Peyer's patch (tissue), 4 donors: ENCODE data around the gene TNFAIP8. TPM values are rescaled to one million over a fixed set of nuclear protein-coding genes. Genes with fewer than 3 reads are reported as not detected.

Source experiments
- DNase-seq, 3 donors: peaks; one replicate each; pipeline ENCODE4 v3.0.0-alpha.2; 2017 to 2019
- H3K27ac ChIP-seq, 4 donors: fragments of 200-600 bp; sonication (generic); one replicate each; pipeline ENCODE4 v1.5.1; 2016 to 2019
- H3K27me3 ChIP-seq, 2 donors: fragments of 200-600 bp; sonication (generic); one replicate each; pipeline ENCODE4 v1.5.1; 2019
- H3K36me3 ChIP-seq, 3 donors: fragments of 200-600 bp; sonication (generic); one replicate each; pipeline ENCODE4 v1.5.1; 2016 to 2019
- H3K4me1 ChIP-seq, 4 donors: fragments of 200-600 bp; sonication (generic); one replicate each; pipeline ENCODE4 v1.5.1; 2016 to 2019
- H3K4me3 ChIP-seq, 4 donors: fragments of 200-600 bp; sonication (generic); 1 replicate in 3 of 4; 2 replicates in 1 of 4; pipeline ENCODE4 v1.5.1; 2016 to 2019; ENCODE audit warnings: mild to moderate bottlenecking in 1 of 4
- H3K9me3 ChIP-seq, 4 donors: fragments of 200-600 bp; sonication (generic); one replicate each; pipeline ENCODE4 v1.5.1; 2016 to 2019; ENCODE audit warnings: mild to moderate bottlenecking in 1 of 4
- POLR2A ChIP-seq, 2 donors: fragments of 450-650 bp; IDR thresholded peaks; one replicate each; pipeline ENCODE4 v1.5.1; 2017; ENCODE audit warnings: antibody characterized with exemption in 2 of 2, mild to moderate bottlenecking in 2 of 2, moderate library complexity in 2 of 2
- total RNA-seq, 4 donors: library from RNA; depleted of rRNA; stranded (reverse); fragments of >200 nt; gene quantifications; one replicate each; pipeline ENCODE4 v1.1.0, GENCODE V29; 2016
- TF ChIP-seq, protein P1 (sequence below), 6 experiments: fragments of 450-650 bp in 4 of 6; fragments of 200-600 bp in 2 of 6; sonication (generic) in 1 of 6; IDR thresholded peaks; one replicate each; pipeline ENCODE4 v1.5.1; 2017 to 2019; ENCODE audit warnings: antibody characterized with exemption in 6 of 6, mild to moderate bottlenecking in 3 of 6, moderate library complexity in 1 of 6

TNFAIP8 gene
- total RNA-seq, 4 donors from 2014 or later, result 3.0 to 47.9 (median 10.2) TPM

- Histone ChIP-seq H3K4me1 (peaks cover 0 to 17% (median 8%) of the 10 kb centered on the region in 4 donors), H3K9me3 (no peaks in the 10 kb centered on the region), H3K4me3 (no peak overlapping the region), H3K36me3 (no peaks in the 10 kb centered on the region), H3K27me3 (no peaks in the 10 kb centered on the region), H3K27ac (peak overlapping the region in 2 of 4 donors; percentile 3 to 36)
- TF ChIP-seq, protein P1, sequence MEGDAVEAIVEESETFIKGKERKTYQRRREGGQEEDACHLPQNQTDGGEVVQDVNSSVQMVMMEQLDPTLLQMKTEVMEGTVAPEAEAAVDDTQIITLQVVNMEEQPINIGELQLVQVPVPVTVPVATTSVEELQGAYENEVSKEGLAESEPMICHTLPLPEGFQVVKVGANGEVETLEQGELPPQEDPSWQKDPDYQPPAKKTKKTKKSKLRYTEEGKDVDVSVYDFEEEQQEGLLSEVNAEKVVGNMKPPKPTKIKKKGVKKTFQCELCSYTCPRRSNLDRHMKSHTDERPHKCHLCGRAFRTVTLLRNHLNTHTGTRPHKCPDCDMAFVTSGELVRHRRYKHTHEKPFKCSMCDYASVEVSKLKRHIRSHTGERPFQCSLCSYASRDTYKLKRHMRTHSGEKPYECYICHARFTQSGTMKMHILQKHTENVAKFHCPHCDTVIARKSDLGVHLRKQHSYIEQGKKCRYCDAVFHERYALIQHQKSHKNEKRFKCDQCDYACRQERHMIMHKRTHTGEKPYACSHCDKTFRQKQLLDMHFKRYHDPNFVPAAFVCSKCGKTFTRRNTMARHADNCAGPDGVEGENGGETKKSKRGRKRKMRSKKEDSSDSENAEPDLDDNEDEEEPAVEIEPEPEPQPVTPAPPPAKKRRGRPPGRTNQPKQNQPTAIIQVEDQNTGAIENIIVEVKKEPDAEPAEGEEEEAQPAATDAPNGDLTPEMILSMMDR (IDR thresholded peaks at IDR 0.05), result no peak
- no peak for TF ChIP-seq POLR2A (IDR thresholded peaks at IDR 0.05)
- no peak for DNase-seq
Observed at GRCh38 chr5:119322948-119323537, 32.8 kb upstream of the TNFAIP8 start.

DNA sequence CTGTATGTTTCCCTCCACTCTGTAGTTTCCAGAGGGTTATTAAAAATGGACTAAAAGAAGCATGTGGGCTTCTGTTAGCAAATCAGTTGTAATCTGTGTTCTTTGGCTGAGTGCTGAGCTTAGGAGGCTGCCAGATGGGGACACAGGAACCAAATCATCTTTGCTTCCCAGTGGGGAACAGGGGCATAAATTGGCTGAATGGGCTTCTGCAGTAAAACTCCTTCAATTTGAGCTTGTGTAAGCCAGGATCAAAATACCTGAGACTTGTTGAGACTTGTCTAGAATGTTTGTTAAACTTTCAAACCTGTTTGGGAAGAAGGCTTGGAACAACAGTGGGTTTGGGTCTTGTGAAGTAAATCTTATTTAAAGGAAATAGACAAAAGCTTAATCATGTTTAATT lies 32.2 kb upstream of the TNFAIP8 start:
- Histone ChIP-seq H3K27me3 (no peaks in the 10 kb centered on the region), H3K4me3 (no peak overlapping the region), H3K9me3 (no peaks in the 10 kb centered on the region), H3K27ac (peak overlapping the region; percentile 3 to 6 (median 6)), H3K36me3 (no peaks in the 10 kb centered on the region), H3K4me1 (peaks cover 0 to 14% (median 9%) of the 10 kb centered on the region in 4 donors)
- DNase-seq, result no peak
- no peak for TF ChIP-seq POLR2A (IDR thresholded peaks at IDR 0.05)
- TF ChIP-seq, protein P1 (IDR thresholded peaks at IDR 0.05), result no peak

GRCh38 chr5:119324842-119325241 lies 31.0 kb upstream of the TNFAIP8 start:
- H3K4me3 ChIP-seq, result no peak overlapping the region
- H3K36me3 ChIP-seq, result no peaks in the 10 kb centered on the region
- peaks cover 0 to 24% (median 10%) of the 10 kb centered on the region in 4 donors for H3K4me1 ChIP-seq
- H3K9me3 ChIP-seq, result no peaks in the 10 kb centered on the region
- no peak overlapping the region for H3K27ac ChIP-seq
- no peak for DNase-seq
- H3K27me3 ChIP-seq, result no peaks in the 10 kb centered on the region
- no peak for TF ChIP-seq POLR2A (IDR thresholded peaks at IDR 0.05)
- TF ChIP-seq, protein P1 (IDR thresholded peaks at IDR 0.05), result no peak

DNA sequence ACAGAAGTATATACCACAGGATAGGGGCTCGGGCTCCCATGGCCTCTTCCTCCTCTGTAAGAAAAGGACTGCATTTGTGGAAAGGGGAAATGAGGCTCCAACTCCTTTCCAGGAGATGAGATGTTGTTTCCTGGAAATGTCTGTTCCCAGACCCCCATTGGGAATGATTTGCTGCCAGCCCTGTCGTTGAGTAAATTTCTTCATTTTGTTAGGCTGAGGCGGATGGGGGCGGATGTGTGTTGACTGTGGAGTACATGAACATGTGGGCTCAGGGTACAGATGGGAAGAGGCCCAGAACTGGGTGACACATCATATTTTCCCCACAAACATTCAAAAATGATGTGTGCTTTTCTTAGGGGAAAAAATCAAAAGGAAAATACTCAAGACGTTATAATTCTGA lies 28.8 kb upstream of the TNFAIP8 start:
- Histone ChIP-seq H3K4me3 (no peak overlapping the region), H3K4me1 (peaks cover 0 to 34% (median 13%) of the 10 kb centered on the region in 4 donors), H3K27ac (peak overlapping the region in 3 of 4 donors; percentile 0 to 85 (median 50)), H3K9me3 (no peaks in the 10 kb centered on the region), H3K27me3 (no peaks in the 10 kb centered on the region), H3K36me3 (no peaks in the 10 kb centered on the region)
- TF ChIP-seq POLR2A (IDR thresholded peaks at IDR 0.05), result no peak
- TF ChIP-seq, protein P1 (IDR thresholded peaks at IDR 0.05), result no peak
- peak in 2 of 3 donors; percentile 70 to 71 for DNase-seq

GRCh38 chr5:119328753-119329602 lies 26.8 kb upstream of the TNFAIP8 start:
- DNase-seq, result peak in 1 of 3 donors; percentile 62
- Histone ChIP-seq H3K27ac (peak overlapping the region; percentile 51 to 85 (median 56)), H3K36me3 (no peaks in the 10 kb centered on the region), H3K4me1 (peaks cover 0 to 34% (median 17%) of the 10 kb centered on the region in 4 donors), H3K27me3 (no peaks in the 10 kb centered on the region), H3K9me3 (no peaks in the 10 kb centered on the region), H3K4me3 (no peak overlapping the region)
- no peak for TF ChIP-seq POLR2A (IDR thresholded peaks at IDR 0.05)
- TF ChIP-seq, protein P1 (IDR thresholded peaks at IDR 0.05), result no peak
